K562 (cell line): ENCODE measurements around the gene HOXD1. TPM values are rescaled to one million over a fixed set of nuclear protein-coding genes. Genes with fewer than 3 reads are reported as not detected.
A peak's percentile ranks its signal among the peaks of the same experiment; 100 is the strongest.

Experiments used
- CHD1 ChIP-seq: fragments of 200-600 bp; sonication (generic); IDR thresholded peaks from one replicate; pipeline ENCODE4 v1.6.1; 2012; ENCODE audit warnings: mild to moderate bottlenecking, moderate library complexity, low read length, inconsistent platforms
- CREB1 ChIP-seq, 2 experiments: sonication (generic) in 1 of 2; formaldehyde crosslinking in 1 of 2; IDR thresholded peaks; 2 replicates each; pipeline versions ENCODE4 v1.6.1 to v1.8.0; 2012 to 2022; ENCODE audit warnings: inconsistent platforms in 1 of 2, mild to moderate bottlenecking in 1 of 2, missing genetic modification reagents in 1 of 2, moderate library complexity in 1 of 2
- CXXC5 ChIP-seq: fragments of 250-450 bp; sonication (Bioruptor Pico); IDR thresholded peaks from 2 replicates; pipeline ENCODE4 v1.8.0; 2022; ENCODE audit warnings: inconsistent platforms, mild to moderate bottlenecking, moderate library complexity
- EGR1 ChIP-seq: fragments of 450-650 bp; conservative IDR thresholded peaks from 2 replicates; pipeline ENCODE4 v1.6.1; 2017; ENCODE audit warnings: mild to moderate bottlenecking
- MED1 ChIP-seq: sonication (generic); formaldehyde crosslinking; IDR thresholded peaks from 2 replicates; pipeline ENCODE4 v1.8.1; 2023; ENCODE audit warnings: missing genetic modification reagents, borderline replicate concordance
- NCOA1 ChIP-seq: fragments of 450-650 bp; IDR thresholded peaks from 2 replicates; pipeline ENCODE4 v1.6.1; 2016; ENCODE audit warnings: low read depth
- NFATC3 ChIP-seq: fragments of 450-650 bp; IDR thresholded peaks from 2 replicates; pipeline ENCODE4 v1.6.1; 2017; ENCODE audit warnings: mild to moderate bottlenecking
- PHTF2 ChIP-seq: fragments of 250-450 bp; sonication (Bioruptor Pico); IDR thresholded peaks from 2 replicates; pipeline ENCODE4 v1.5.0; 2021; ENCODE audit warnings: mild to moderate bottlenecking
- PTBP1 ChIP-seq: fragments of 200-400 bp; formaldehyde crosslinking; IDR thresholded peaks from 2 replicates; pipeline ENCODE4 v1.6.1; 2017; ENCODE audit warnings: low read depth, low read length
- RBM15 ChIP-seq: fragments of 200-400 bp; formaldehyde crosslinking; IDR thresholded peaks from 2 replicates; pipeline ENCODE4 v1.6.1; 2018; ENCODE audit warnings: mild to moderate bottlenecking, low read length, moderate library complexity; ENCODE audit not compliant: insufficient read depth
- SRSF1 ChIP-seq: fragments of 200-400 bp; formaldehyde crosslinking; IDR thresholded peaks from 2 replicates; pipeline ENCODE4 v1.6.1; 2017; ENCODE audit warnings: mild to moderate bottlenecking, low read depth, low read length, moderate library complexity
- TAF7 ChIP-seq: fragments of 450-650 bp; IDR thresholded peaks from 2 replicates; pipeline ENCODE4 v1.6.1; 2016; ENCODE audit warnings: missing genetic modification characterization, missing compliant biosample characterization
- TRIM24 ChIP-seq, 2 experiments: fragments of 450-650 bp; IDR thresholded peaks; 2 replicates each; pipeline ENCODE4 v1.6.1; 2016
- ZNF174 ChIP-seq: fragments of 250-450 bp; sonication (Bioruptor Pico); IDR thresholded peaks from 2 replicates; pipeline ENCODE4 v1.4.0; 2020; ENCODE audit warnings: mild to moderate bottlenecking
- ZNF584 ChIP-seq: fragments of 200-800 bp; sonication (Bioruptor generic); IDR thresholded peaks from 2 replicates; pipeline ENCODE4 v1.6.1; 2016; ENCODE audit warnings: low read depth, mild to moderate bottlenecking, missing genetic modification characterization, missing compliant biosample characterization
- ZNF79 ChIP-seq: fragments of 250-450 bp; sonication (Bioruptor Pico); IDR thresholded peaks from 2 replicates; pipeline ENCODE4 v1.4.0; 2020; ENCODE audit warnings: low read depth, mild to moderate bottlenecking, moderate library complexity
- polyA plus RNA-seq, 8 experiments: library from polyadenylated mRNA; depleted of rRNA in 4 of 8; stranded (reverse) in 5 of 8; unstranded in 3 of 8; fragments of >200 nt; fragmentation: Nextera tagmentation in 2 of 8; fragmentation: Illumina TruSeq in 1 of 8; extraction: Ambion mirVana in 2 of 8; extraction: Trizol in 1 of 8; gene quantifications; 2 replicates each; pipeline versions ENCODE4 v1.2.1 to v1.2.3, GENCODE V29; 2011 to 2014; ENCODE audit warnings: inconsistent platforms in 1 of 8, missing spikeins in 1 of 8
- total RNA-seq, 7 experiments: library from RNA; depleted of rRNA in 6 of 7; stranded (reverse); fragments of >200 nt in 6 of 7; fragmentation: Illumina TruSeq in 2 of 7; extraction: Trizol in 2 of 7; gene quantifications; 2 replicates each; pipeline versions ENCODE4 v1.2.1 to v1.2.3, GENCODE V29; 2011 to 2021; ENCODE audit warnings: low replicate concordance in 1 of 7
- TF ChIP-seq, protein P1 (sequence below): fragments of 250-450 bp; sonication (Bioruptor Pico); IDR thresholded peaks from 2 replicates; pipeline ENCODE4 v1.5.0; 2020; ENCODE audit warnings: mild to moderate bottlenecking
- TF ChIP-seq, protein P2 (sequence below): fragments of 200-800 bp; sonication (Bioruptor generic); IDR thresholded peaks from 2 replicates; pipeline ENCODE4 v1.6.1; 2017; ENCODE audit warnings: missing genetic modification characterization, missing compliant biosample characterization
- TF ChIP-seq, protein P3 (sequence below): fragments of 250-450 bp; sonication (Bioruptor Pico); IDR thresholded peaks from 2 replicates; pipeline ENCODE4 v1.4.0; 2020; ENCODE audit warnings: mild to moderate bottlenecking, moderate library complexity
- TF ChIP-seq, protein P4 (sequence below): fragments of 450-650 bp; IDR thresholded peaks from 2 replicates; pipeline ENCODE4 v1.7.1; 2018; ENCODE audit warnings: mild to moderate bottlenecking, low read depth; ENCODE audit not compliant: partially characterized antibody

HOXD1 gene
- total and polyA plus RNA-seq, 9 of the 15 experiments (the other 6 are each of a cell fraction or from before 2014, with no cell fraction given) = not detected

DNA sequence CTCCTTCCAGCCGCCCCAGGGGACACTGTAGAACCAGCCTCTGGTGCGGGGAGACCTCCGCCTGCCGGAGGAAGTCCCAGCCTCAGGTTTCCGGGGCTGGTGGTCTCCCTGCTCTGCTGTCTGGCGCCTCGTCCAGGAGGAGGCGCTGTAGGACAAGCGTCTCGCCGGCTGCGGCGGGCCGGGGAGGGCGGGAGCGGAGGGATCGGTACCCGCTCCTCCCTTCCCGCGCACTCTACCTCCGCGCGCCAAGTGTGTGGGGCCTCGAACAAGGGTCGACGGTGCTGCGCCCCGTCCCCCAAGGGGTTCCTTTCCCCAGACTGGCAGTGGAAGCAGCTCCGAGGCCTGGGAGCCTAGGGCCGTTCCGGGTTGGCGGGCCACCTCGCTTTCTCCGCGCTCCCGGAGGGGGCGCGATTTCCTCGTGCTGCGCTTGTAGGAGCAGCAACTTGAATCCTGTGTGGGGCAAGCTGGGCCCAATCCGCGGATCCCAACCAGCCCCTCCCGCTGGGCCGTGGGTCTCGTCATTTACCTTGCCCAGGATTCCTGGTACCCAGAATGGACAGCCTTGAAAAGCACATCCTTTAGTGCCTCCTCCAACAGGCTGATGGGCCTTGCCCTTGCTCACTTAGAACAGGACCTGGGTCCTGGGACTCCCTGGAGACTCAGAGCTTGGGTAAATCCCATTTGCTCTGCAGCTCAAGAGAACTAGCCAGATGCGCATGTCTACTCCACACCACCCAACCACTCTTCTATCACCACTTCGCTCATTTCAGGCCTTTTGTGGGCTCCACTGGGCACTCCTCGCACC, 47.8 kb upstream of the HOXD1 start (continued):
- TF ChIP-seq CHD1 = no peak
- TF ChIP-seq, protein P1, sequence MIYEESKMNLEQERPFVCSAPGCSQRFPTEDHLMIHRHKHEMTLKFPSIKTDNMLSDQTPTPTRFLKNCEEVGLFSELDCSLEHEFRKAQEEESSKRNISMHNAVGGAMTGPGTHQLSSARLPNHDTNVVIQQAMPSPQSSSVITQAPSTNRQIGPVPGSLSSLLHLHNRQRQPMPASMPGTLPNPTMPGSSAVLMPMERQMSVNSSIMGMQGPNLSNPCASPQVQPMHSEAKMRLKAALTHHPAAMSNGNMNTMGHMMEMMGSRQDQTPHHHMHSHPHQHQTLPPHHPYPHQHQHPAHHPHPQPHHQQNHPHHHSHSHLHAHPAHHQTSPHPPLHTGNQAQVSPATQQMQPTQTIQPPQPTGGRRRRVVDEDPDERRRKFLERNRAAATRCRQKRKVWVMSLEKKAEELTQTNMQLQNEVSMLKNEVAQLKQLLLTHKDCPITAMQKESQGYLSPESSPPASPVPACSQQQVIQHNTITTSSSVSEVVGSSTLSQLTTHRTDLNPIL (CRISPR knock-in tag) = no peak
- TF ChIP-seq ZNF584 (CRISPR knock-in tag) = no peak
- TF ChIP-seq, protein P2, sequence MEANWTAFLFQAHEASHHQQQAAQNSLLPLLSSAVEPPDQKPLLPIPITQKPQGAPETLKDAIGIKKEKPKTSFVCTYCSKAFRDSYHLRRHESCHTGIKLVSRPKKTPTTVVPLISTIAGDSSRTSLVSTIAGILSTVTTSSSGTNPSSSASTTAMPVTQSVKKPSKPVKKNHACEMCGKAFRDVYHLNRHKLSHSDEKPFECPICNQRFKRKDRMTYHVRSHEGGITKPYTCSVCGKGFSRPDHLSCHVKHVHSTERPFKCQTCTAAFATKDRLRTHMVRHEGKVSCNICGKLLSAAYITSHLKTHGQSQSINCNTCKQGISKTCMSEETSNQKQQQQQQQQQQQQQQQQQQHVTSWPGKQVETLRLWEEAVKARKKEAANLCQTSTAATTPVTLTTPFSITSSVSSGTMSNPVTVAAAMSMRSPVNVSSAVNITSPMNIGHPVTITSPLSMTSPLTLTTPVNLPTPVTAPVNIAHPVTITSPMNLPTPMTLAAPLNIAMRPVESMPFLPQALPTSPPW = peak; percentile 73
- TF ChIP-seq EGR1 = no peak
- peak; percentile 69 for TF ChIP-seq CXXC5
- TF ChIP-seq NFATC3 = no peak
- no peak for TF ChIP-seq NCOA1
- no peak for TF ChIP-seq ZNF174 (CRISPR knock-in tag)
- TF ChIP-seq CREB1 (IDR thresholded peaks at IDR 0.05) = no peak
- TF ChIP-seq CREB1 (CRISPR knock-in tag; IDR thresholded peaks at IDR 0.05) = no peak
- no peak for TF ChIP-seq PTBP1
- TF ChIP-seq, protein P3, sequence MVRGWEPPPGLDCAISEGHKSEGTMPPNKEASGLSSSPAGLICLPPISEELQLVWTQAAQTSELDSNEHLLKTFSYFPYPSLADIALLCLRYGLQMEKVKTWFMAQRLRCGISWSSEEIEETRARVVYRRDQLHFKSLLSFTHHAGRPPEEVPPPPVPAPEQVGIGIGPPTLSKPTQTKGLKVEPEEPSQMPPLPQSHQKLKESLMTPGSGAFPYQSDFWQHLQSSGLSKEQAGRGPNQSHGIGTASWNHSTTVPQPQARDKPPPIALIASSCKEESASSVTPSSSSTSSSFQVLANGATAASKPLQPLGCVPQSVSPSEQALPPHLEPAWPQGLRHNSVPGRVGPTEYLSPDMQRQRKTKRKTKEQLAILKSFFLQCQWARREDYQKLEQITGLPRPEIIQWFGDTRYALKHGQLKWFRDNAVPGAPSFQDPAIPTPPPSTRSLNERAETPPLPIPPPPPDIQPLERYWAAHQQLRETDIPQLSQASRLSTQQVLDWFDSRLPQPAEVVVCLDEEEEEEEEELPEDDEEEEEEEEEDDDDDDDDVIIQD = no peak; the same call in 1 of the 2 replicates
- no peak for TF ChIP-seq ZNF79 (CRISPR knock-in tag)
- no peak for TF ChIP-seq PHTF2 (CRISPR knock-in tag)
- TF ChIP-seq MED1 (CRISPR knock-in tag) = no peak
- TF ChIP-seq SRSF1 = no peak
- no peak for TF ChIP-seq TRIM24 (IDR thresholded peaks at IDR 0.05)
- no peak for TF ChIP-seq TAF7
- TF ChIP-seq RBM15 = no peak
- TF ChIP-seq, protein P4, sequence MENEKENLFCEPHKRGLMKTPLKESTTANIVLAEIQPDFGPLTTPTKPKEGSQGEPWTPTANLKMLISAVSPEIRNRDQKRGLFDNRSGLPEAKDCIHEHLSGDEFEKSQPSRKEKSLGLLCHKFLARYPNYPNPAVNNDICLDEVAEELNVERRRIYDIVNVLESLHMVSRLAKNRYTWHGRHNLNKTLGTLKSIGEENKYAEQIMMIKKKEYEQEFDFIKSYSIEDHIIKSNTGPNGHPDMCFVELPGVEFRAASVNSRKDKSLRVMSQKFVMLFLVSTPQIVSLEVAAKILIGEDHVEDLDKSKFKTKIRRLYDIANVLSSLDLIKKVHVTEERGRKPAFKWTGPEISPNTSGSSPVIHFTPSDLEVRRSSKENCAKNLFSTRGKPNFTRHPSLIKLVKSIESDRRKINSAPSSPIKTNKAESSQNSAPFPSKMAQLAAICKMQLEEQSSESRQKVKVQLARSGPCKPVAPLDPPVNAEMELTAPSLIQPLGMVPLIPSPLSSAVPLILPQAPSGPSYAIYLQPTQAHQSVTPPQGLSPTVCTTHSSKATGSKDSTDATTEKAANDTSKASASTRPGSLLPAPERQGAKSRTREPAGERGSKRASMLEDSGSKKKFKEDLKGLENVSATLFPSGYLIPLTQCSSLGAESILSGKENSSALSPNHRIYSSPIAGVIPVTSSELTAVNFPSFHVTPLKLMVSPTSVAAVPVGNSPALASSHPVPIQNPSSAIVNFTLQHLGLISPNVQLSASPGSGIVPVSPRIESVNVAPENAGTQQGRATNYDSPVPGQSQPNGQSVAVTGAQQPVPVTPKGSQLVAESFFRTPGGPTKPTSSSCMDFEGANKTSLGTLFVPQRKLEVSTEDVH = peak; percentile 44
